Stimulated activated CD4-positive, alpha-beta T cell treated with anti-CD3 and anti-CD28 coated beads, Interleukin-4, amount 100 ng/mL, for 4 hours (primary cell): ENCODE data around the gene AEBP1.

ENCODE experiments used
- DNase-seq, 2 experiments: peaks; one replicate each; pipeline ENCODE4 v3.0.0-alpha.2; 2020

Gene AEBP1

GRCh38 chr7:44103923-44104859, at the start of gene AEBP1:
TSS of gene AEBP1 (plus strand) at chr7:44104345. CDS start at chr7:44104666, 321 bp downstream.
- DNase-seq = peak; percentile 44 to 50

GRCh38 chr7:44056681-44057080, 47.5 kb upstream of the AEBP1 start:
- no peak for DNase-seq

GRCh38 chr7:44057181-44057848, 46.8 kb upstream of the AEBP1 start:
- DNase-seq = no peak

DNA sequence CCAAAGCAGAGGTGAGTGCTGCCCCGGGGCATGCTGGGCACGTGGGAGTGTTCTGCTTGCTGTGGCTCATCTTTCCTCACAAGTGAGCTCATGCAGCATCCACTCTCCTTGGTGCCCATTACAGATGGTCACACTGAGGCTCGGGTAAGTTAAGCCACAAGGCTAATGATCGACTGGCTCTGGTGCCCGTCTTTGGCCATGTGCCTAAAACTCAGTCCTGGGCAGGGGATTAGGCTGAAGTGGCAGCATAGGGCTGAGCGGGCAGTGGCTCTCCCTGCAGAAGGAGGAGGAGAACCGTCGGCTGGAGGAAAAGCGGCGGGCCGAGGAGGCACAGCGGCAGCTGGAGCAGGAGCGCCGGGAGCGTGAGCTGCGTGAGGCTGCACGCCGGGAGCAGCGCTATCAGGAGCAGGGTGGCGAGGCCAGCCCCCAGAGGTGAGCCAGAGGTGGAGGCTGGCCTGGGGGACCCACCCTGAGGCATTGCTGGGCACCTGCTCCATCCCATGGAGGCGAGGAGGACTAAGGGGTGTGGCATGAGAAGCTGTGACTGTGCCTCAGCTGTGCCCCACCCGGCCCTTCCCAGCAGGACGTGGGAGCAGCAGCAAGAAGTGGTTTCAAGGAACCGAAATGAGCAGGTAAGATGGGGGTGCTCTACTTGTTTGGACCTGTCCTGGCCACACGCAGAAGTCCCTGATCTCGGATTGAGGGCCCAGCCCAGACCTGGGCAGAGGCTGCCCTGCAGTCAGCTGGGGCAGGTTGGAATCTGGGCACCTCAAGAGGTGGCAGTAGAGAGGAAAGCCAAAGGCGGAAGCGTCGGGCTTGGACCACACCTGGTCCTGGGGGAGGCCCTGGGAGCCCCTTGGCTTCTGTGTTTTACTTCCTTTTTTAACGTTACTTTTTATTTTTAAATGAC, 46.0 kb upstream of the AEBP1 start:
- no peak for DNase-seq

GRCh38 chr7:44058759-44059218, 45.4 kb upstream of the AEBP1 start:
- no peak for DNase-seq

- DNase-seq = no peak
Observed at GRCh38 chr7:44059219-44060090, 44.7 kb upstream of the AEBP1 start.

GRCh38 chr7:44060091-44060947, 43.8 kb upstream of the AEBP1 start:
- no peak for DNase-seq

DNA sequence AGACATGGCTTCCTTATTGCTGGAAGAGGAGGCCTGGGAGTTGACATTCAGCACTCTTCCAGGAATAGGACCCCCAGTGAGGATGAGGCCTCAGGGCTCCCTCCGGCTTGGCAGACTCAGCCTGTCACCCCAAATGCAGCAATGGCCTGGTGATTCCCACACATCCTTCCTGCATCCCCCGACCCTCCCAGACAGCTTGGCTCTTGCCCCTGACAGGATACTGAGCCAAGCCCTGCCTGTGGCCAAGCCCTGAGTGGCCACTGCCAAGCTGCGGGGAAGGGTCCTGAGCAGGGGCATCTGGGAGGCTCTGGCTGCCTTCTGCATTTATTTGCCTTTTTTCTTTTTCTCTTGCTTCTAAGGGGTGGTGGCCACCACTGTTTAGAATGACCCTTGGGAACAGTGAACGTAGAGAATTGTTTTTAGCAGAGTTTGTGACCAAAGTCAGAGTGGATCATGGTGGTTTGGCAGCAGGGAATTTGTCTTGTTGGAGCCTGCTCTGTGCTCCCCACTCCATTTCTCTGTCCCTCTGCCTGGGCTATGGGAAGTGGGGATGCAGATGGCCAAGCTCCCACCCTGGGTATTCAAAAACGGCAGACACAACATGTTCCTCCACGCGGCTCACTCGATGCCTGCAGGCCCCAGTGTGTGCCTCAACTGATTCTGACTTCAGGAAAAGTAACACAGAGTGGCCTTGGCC, 43.0 kb upstream of the AEBP1 start:
- no peak for DNase-seq

DNA sequence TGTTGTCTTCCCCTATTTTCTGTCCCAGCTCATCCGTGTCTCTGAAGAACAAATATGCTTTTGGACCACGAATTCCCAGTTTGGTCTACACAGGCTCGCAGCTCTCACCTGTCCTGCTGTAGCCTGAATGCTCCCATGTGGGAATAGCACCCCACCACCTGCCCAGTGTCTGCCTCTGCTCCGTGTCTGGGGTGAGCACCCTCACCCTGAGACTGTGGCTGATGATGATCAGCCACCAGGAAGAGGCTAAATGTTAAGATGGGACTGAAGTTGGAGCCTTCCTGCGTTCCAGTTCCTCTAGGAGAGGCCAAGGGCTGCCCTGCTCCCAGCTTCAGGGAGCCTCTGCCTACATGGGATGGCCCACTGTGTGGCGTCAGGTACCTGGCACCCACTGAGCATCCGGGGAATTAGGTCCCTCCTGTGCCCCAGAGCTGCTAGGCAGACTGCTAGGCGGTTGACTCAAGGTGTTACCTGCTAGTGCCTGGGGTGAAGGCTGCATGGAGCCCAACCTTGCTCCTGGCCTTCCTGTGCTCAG, 42.4 kb upstream of the AEBP1 start:
- no peak for DNase-seq

GRCh38 chr7:44062180-44062902, 41.8 kb upstream of the AEBP1 start:
- DNase-seq = no peak

- no peak for DNase-seq
Observed at GRCh38 chr7:44062903-44063295, 41.2 kb upstream of the AEBP1 start.

GRCh38 chr7:44063547-44063893, 40.6 kb upstream of the AEBP1 start:
- DNase-seq = no peak

GRCh38 chr7:44063894-44064651, 40.1 kb upstream of the AEBP1 start:
- DNase-seq = no peak

- no peak for DNase-seq
Observed at GRCh38 chr7:44064791-44065430, 39.2 kb upstream of the AEBP1 start.

- no peak for DNase-seq
Observed at GRCh38 chr7:44065431-44066110, 38.6 kb upstream of the AEBP1 start, which contains the start of gene PGAM2. TSS of gene PGAM2 (minus strand) at chr7:44065567. CDS start at chr7:44065529, 38 bp downstream.

DNA sequence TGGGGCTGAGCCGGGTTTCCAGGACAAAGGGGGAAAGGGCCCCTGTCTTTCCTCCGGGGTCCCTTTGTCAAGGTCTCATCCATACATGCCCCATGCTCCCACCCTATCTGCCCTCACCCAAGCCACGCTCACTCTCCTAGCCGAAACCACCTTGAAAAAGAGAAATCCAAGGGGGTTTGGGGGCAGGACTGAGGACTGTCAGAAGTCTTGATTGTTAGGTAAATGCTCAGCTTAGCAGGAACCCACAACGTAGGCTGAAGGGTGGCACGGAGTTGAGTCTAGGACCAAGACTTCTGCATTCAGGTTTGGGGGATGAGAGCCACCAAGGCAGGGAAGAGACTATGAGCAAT, 38.1 kb upstream of the AEBP1 start:
- DNase-seq = no peak

- DNase-seq = no peak
Observed at GRCh38 chr7:44066494-44067063, 37.6 kb upstream of the AEBP1 start.
